ENCODE measurements around the gene RASSF7.

DNA sequence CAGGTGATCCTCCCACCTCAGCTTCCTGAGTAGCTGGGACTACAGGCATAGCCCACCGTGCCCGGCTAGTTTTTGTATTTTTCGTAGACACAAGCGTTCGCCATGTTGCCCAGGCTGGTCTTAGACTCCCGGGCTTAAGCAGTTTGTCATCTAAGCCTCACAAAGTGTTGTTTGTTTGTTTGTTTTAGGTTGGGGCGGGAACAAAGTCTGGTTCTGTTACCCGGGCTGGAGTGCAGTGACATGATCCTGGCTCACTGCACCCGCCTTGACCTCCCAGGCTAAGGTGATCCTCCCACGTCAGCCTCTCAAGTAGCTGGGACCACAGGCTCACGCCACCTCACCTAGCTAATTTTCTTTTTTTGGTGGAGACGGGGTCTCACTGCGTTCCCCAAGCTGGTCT, 42.4 kb downstream of the RASSF7 start:
- no peak for TF ChIP-seq CTCF (conservative IDR thresholded peaks at IDR 0.05 in 1 of 2, IDR thresholded peaks at IDR 0.05 in 1 of 2; ENCODE audit: extremely low read depth in 1 of 2, insufficient read depth in 1 of 2, low read depth in 1 of 2, low read length in 2 of 2)
- TF ChIP-seq EZH2 (IDR thresholded peaks at IDR 0.05; ENCODE audit: borderline replicate concordance, low read length): no peak

Measured in mammary epithelial cell (primary cell).